Activated B cell treated with CpG ODN at 0.5 μM for 24 hours (primary cell): ENCODE results near the gene TUBB4B. TPM values are rescaled to one million over a fixed set of nuclear protein-coding genes. Genes with fewer than 3 reads are reported as not detected.

Experiments
- ATAC-seq: fragments of 200-7000 bp; cut with Tn5 transposase; one replicate; pipeline ENCODE4 v1.10.0; 2021; ENCODE audit warnings: low read depth, mild to moderate bottlenecking, moderate library complexity
- CTCF ChIA-PET: fragments of 350-600 bp; sonication (Branson Sonifier 250); formaldehyde crosslinking; loops from one replicate; lab custom pipeline; 2021; ENCODE audit warnings: antibody characterized with exemption; lab: Charles Lee
- POLR2A ChIA-PET: fragments of 350-600 bp; sonication (Branson Sonifier 250); formaldehyde crosslinking; loops from one replicate; lab custom pipeline; 2021; ENCODE audit warnings: antibody characterized with exemption; lab: Charles Lee
- DNase-seq: peaks from one replicate; pipeline ENCODE4 v3.0.0; 2022
- H3K27ac Mint-ChIP-seq: one replicate; pipeline ENCODE4 v1.8.0; 2020; ENCODE audit warnings: mixed read lengths
- H3K27me3 Mint-ChIP-seq: one replicate; pipeline ENCODE4 v1.8.0; 2021; ENCODE audit warnings: mixed read lengths
- H3K36me3 Mint-ChIP-seq: one replicate; pipeline ENCODE4 v1.8.0; 2021; ENCODE audit warnings: low read depth, mixed read lengths
- H3K4me1 Mint-ChIP-seq: one replicate; pipeline ENCODE4 v1.8.0; 2021; ENCODE audit warnings: mixed read lengths
- H3K4me3 Mint-ChIP-seq: one replicate; pipeline ENCODE4 v1.8.0; 2020; ENCODE audit warnings: mild to moderate bottlenecking, mixed read lengths
- H3K9me3 Mint-ChIP-seq: one replicate; pipeline ENCODE4 v1.8.0; 2020; ENCODE audit warnings: mixed read lengths
- CTCF ChIP-seq: fragments of 200-600 bp; IDR thresholded peaks from one replicate; pipeline ENCODE4 v1.8.0; 2022; ENCODE audit warnings: antibody characterized with exemption, mild to moderate bottlenecking
- intact Hi-C: fragments of 100-400 bp; cut with micrococcal nuclease; formaldehyde crosslinking; loops from one replicate; pipeline ENCODE4 v1.15.1; 2024
- total RNA-seq: library from RNA; stranded (reverse); gene quantifications from 2 replicates; pipeline ENCODE4 v1.2.3, GENCODE V29; 2022

Gene TUBB4B
- total RNA-seq, 1 donor from 2014 or later = 182 TPM

GRCh38 chr9:137234055-137234697 is 6.9 kb upstream of the TUBB4B start:
- DNase-seq (no peak), ATAC-seq (no peak)
- Mint-ChIP-seq H3K9me3 (no peaks in the 10 kb centered on the region), H3K4me1 (peaks cover 37% of the 10 kb centered on the region), H3K27me3 (no peaks in the 10 kb centered on the region), H3K36me3 (no peaks in the 10 kb centered on the region), H3K27ac (no peak overlapping the region), H3K4me3 (no peak overlapping the region)
- TF ChIP-seq CTCF = no peak
- POLR2A ChIA-PET = interaction anchor here (0.6 to 1.5 kb wide), 4 partner anchors 30 to 233 kb away, joined by 4 to 8 read pairs (median 6); partner anchors contain the start of genes ANAPC2 and SSNA1
- intact Hi-C loops = no loop called here
- CTCF ChIA-PET = interaction anchor here (0.6 to 1.3 kb wide), 4 partner anchors 11 to 138 kb away, joined by 3 to 7 read pairs (median 4); no protein-coding TSS in a partner anchor

- Mint-ChIP-seq H3K4me3 (peak overlapping the region; percentile 66), H3K4me1 (peaks cover 41% of the 10 kb centered on the region), H3K27me3 (no peaks in the 10 kb centered on the region), H3K36me3 (no peaks in the 10 kb centered on the region), H3K9me3 (no peaks in the 10 kb centered on the region), H3K27ac (peak overlapping the region; percentile 59)
- no peak for TF ChIP-seq CTCF
- DNase-seq (no peak), ATAC-seq (peak; percentile 50)
- intact Hi-C loops = no loop called here
- CTCF ChIA-PET = interaction anchor here (0.6 to 1.3 kb wide), 5 partner anchors 12 to 211 kb away, joined by 3 to 7 read pairs (median 4); no protein-coding TSS in a partner anchor
- POLR2A ChIA-PET = interaction anchor here (0.6 to 1.5 kb wide), 5 partner anchors 12 to 234 kb away, joined by 3 to 8 read pairs (median 7); partner anchors contain the start of genes ANAPC2, MAN1B1 and SSNA1
Observed at GRCh38 chr9:137234758-137235423, 6.2 kb upstream of the TUBB4B start.

GRCh38 chr9:137235424-137236237 is 5.5 kb upstream of the TUBB4B start:
- intact Hi-C loops = loop anchor here (1.0 kb wide), 6 partner anchors 35 to 210 kb away; partner anchors contain the start of genes ANAPC2, NPDC1, SSNA1 and TPRN
- no peaks in the 10 kb centered on the region for H3K27me3 Mint-ChIP-seq
- ChIA-PET POLR2A (interaction anchor here (0.6 to 1.8 kb wide), 14 partner anchors 13 to 189 kb away, joined by 3 to 9 read pairs (median 7); partner anchors contain the start of genes ANAPC2, MAN1B1, SSNA1 and TOR4A), CTCF (interaction anchor here (0.7 to 1.9 kb wide), 14 partner anchors 8 to 210 kb away, joined by 3 to 10 read pairs (median 6); partner anchors contain the start of genes MAN1B1, NELFB, NPDC1 and RNF224)
- ATAC-seq (no peak), DNase-seq (no peak)
- no peak for TF ChIP-seq CTCF
- no peaks in the 10 kb centered on the region for H3K9me3 Mint-ChIP-seq
- H3K4me3 Mint-ChIP-seq = no peak overlapping the region
- no peak overlapping the region for H3K27ac Mint-ChIP-seq
- H3K4me1 Mint-ChIP-seq = peaks cover 41% of the 10 kb centered on the region
- H3K36me3 Mint-ChIP-seq = no peaks in the 10 kb centered on the region

- H3K4me3 Mint-ChIP-seq = peak overlapping the region; percentile 41
- H3K27me3 Mint-ChIP-seq = no peaks in the 10 kb centered on the region
- POLR2A ChIA-PET = interaction anchor here (0.6 to 1.8 kb wide), 16 partner anchors 10 to 207 kb away, joined by 3 to 9 read pairs (median 6); partner anchors contain the start of genes ANAPC2, DPP7, MAN1B1 and SSNA1
- ATAC-seq (peak; percentile 33), DNase-seq (peak; percentile 88)
- peaks cover 45% of the 10 kb centered on the region for H3K4me1 Mint-ChIP-seq
- TF ChIP-seq CTCF = peak; percentile 97
- H3K9me3 Mint-ChIP-seq = no peaks in the 10 kb centered on the region
- CTCF ChIA-PET = interaction anchor here (0.6 to 1.9 kb wide), 30 partner anchors 9 to 344 kb away, joined by 3 to 13 read pairs (median 4); partner anchors contain the start of genes ANAPC2, MAN1B1, NDOR1 and NELFB
- peaks cover 3% of the 10 kb centered on the region for H3K36me3 Mint-ChIP-seq
- H3K27ac Mint-ChIP-seq = no peak overlapping the region
- intact Hi-C loops = loop anchor here (1.0 kb wide), 6 partner anchors 36 to 209 kb away; partner anchors contain the start of genes ANAPC2, NPDC1, SSNA1 and TPRN
Observed at GRCh38 chr9:137236238-137236935, 4.7 kb upstream of the TUBB4B start.
